HFF-Myc (cell line): Measurements from ENCODE around the gene THBS1.

Experiments
- DNase-seq: peaks from one replicate; pipeline ENCODE4 v3.0.0-alpha.2; 2011; ENCODE audit warnings: low read depth; ENCODE audit errors: extremely low read depth
- H3K4me3 ChIP-seq: replicated peaks from 2 replicates; pipeline ENCODE4 v1.5.1; 2011; ENCODE audit warnings: low read depth, mild to moderate bottlenecking, control low read depth, low read length
- TF ChIP-seq, protein P1 (sequence below): IDR thresholded peaks from 2 replicates; pipeline ENCODE4 v1.5.1; 2012; ENCODE audit warnings: mild to moderate bottlenecking, low read depth, low read length, control low read depth; ENCODE audit errors: missing control alignments

The THBS1 gene

DNA sequence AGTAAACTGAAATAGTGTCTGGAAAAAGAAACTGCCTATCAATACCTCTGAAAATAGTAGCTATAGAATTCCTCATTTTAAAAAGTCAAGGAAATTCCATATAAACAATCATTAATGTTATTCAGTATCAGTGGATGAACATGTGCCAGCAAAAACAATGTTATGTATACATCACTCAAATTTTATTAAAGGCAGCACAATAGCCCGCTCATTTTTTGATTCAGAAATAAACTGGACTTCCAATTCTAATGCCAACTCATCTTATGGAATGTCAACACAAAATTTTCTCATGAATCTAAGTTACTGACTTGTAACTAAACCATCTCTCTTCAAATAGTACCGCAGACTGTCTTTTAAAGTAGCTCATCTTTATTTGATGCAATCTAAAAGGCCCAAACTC is 19.0 kb downstream of the THBS1 start:
- no peak overlapping the region for H3K4me3 ChIP-seq
- no peak for DNase-seq
- TF ChIP-seq, protein P1, sequence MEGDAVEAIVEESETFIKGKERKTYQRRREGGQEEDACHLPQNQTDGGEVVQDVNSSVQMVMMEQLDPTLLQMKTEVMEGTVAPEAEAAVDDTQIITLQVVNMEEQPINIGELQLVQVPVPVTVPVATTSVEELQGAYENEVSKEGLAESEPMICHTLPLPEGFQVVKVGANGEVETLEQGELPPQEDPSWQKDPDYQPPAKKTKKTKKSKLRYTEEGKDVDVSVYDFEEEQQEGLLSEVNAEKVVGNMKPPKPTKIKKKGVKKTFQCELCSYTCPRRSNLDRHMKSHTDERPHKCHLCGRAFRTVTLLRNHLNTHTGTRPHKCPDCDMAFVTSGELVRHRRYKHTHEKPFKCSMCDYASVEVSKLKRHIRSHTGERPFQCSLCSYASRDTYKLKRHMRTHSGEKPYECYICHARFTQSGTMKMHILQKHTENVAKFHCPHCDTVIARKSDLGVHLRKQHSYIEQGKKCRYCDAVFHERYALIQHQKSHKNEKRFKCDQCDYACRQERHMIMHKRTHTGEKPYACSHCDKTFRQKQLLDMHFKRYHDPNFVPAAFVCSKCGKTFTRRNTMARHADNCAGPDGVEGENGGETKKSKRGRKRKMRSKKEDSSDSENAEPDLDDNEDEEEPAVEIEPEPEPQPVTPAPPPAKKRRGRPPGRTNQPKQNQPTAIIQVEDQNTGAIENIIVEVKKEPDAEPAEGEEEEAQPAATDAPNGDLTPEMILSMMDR: no peak

DNA sequence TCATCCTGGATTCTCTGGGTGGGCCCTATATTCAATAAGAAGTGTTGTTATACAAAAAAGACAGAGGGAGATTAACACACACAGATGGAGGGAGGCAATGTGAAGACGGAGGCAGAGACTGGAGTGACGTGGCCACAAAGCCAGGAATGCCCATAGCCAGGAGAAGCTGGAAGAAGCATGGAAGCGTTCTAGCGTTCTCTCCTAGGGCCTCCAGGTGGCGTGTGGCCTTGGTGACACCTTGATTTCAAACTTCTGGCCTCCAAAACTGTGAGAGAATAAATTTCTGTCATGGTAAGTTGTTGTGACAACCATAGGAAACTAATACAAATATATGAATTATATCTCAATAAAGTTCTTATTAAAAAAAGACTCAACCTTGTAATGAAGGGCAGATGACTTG is 21.3 kb downstream of the THBS1 start:
- TF ChIP-seq, protein P1: peak; percentile 28
- no peak for DNase-seq
- H3K4me3 ChIP-seq: no peak overlapping the region

- TF ChIP-seq, protein P1: no peak
- no peak for DNase-seq
- H3K4me3 ChIP-seq: no peak overlapping the region
These were observed 24.3 kb downstream of the THBS1 start for GRCh38 chr15:39605146-39605545.

DNA sequence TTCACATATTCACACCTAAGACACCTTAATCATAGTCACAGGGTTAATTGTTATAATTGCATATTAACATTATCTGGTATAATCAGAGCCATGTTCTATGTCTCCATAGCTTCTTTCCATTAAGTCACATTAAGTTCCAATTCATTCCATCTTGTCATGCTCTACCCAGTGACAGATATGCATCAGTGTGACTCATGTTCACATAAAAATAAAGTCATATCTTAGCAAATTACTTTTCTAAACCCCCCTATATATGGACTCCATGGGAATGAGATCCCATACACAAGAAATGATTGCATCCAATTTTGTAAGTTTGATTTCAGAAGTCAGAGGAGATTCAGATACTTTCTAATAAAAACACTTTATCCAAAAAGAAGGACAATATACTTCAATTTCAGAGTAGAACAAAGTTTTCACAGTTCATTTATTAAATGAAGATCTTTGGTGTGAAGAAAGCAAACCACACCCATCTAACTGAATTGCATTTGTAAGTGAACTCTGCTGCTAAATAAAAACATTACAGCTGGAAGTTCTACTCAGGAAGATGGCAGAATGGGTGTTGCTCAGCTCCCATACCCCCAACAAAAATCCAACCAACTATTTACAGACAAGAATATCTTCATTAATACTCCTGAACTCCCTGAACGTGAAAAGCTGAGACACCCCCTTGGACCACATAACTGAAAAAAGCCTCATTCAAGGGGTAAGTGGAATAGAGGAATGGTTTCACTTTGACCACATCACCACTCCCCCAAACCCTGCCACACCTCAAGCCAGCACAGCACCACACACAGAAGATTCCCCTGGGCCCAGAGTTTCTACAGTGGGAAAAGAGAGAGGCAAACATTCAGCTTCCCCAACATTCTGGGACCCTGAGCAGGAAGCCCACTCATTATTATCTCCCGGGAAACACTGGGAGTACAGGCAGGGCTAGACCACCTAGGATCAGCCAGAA is 27.6 kb downstream of the THBS1 start:
- TF ChIP-seq, protein P1: no peak
- H3K4me3 ChIP-seq: no peak overlapping the region
- no peak for DNase-seq

GRCh38 chr15:39609166-39609916 is 28.5 kb downstream of the THBS1 start:
- DNase-seq: no peak
- no peak overlapping the region for H3K4me3 ChIP-seq
- TF ChIP-seq, protein P1: no peak

DNA sequence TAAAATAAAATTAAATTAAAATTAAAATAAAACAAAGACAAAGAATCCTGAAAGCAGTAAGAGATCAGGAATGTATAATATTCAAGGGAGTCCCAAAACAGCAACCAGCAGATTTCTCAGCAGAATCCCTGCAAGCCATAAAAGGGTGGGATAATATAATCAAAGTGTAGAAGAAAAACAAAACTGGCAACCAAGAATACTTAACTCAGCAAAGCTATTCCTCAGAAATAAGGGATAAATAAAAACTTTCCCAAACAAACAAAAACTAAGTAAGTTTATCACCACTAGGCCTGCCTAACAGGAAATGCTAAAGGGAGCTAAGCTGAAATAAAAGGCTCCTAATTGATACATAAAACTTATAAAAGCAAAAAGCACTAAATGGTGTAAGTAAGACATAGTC is 29.8 kb downstream of the THBS1 start:
- no peak for DNase-seq
- TF ChIP-seq, protein P1: no peak

More for the DNA sequence above, 29.8 kb downstream of the THBS1 start:
- no peak overlapping the region for H3K4me3 ChIP-seq
